ENCODE results near the gene GRAP2.

- no peak for TF ChIP-seq CTCF (IDR thresholded peaks at IDR 0.05; ENCODE audit: low read depth, low read length)
- no peak for TF ChIP-seq POLR2A (IDR thresholded peaks at IDR 0.05; ENCODE audit: extremely low read depth, insufficient read length)
- no peak for TF ChIP-seq MYC (IDR thresholded peaks at IDR 0.05; ENCODE audit: low read depth, low read length)
Measured at GRCh38 chr22:39907047-39907446, 6.2 kb downstream of the GRAP2 start.
